Stimulated activated CD4-positive, alpha-beta T cell treated with anti-CD3 and anti-CD28 coated beads, TNF-alpha, amount 100 ng/mL, for 24 hours (primary cell): ENCODE data around the gene SPTLC1.
"Not testable (repeated sequence)": the region's sequence is repeated elsewhere in the genome, so short reads cannot be mapped to it uniquely, and the experiment has no call there.

Experiments
- DNase-seq, 3 experiments: peaks; one replicate each; pipeline ENCODE4 v3.0.0-alpha.2; 2020; ENCODE audit warnings: low read depth in 3 of 3

The SPTLC1 gene

DNA sequence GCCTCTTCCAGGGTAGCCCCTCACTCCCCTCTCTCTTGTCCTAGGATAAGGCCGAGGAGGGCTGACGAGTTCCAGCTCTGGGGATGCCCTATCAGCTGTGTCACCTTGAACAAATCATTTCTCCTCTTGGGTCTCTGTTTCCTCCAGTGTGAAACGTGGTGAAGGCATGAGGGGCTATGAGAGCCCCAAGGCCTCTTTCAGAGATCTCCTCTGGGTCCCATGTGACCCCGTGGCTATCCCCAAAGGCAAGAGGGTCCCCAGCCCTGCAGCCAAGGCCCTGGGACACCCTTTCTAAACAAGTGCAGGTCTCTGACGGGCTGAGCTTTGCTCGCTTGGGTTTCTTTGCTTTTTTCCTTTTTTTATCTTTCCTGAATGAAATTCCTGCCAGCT lies 25.5 kb upstream of the SPTLC1 start:
- no peak for DNase-seq

- peak; percentile 41 to 69 (median 53) for DNase-seq
Measured at GRCh38 chr9:92140074-92140753, 25.0 kb upstream of the SPTLC1 start.

DNA sequence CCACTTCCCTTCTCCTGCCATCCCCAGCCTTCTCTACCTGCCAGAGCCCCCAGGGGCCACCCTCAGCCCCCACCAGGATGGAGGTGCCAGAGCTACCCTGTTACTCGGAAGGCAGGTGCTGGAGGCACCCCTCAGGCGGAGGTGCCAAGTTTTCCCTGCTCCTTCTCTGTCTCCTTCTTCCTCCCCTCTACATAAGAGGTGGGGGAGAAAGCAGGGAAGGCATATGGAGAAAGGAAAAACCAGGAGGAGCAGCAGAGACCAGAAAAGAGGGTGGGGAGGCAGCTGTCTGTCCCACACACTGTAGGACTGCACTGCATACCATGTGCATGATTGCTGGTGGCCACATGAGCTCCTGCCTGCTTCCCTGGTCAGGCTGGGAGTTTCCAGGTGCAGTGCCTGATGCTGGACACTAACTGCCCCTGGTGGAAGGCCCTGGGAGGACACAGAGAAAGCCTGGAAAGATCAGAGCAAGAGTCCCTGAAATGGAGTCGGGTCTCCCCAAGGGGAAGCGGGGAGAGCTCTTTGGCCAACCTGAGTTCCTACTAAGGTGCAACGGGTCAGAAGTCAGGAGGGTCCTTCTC lies 23.8 kb upstream of the SPTLC1 start:
- not testable (repeated sequence) for DNase-seq

DNA sequence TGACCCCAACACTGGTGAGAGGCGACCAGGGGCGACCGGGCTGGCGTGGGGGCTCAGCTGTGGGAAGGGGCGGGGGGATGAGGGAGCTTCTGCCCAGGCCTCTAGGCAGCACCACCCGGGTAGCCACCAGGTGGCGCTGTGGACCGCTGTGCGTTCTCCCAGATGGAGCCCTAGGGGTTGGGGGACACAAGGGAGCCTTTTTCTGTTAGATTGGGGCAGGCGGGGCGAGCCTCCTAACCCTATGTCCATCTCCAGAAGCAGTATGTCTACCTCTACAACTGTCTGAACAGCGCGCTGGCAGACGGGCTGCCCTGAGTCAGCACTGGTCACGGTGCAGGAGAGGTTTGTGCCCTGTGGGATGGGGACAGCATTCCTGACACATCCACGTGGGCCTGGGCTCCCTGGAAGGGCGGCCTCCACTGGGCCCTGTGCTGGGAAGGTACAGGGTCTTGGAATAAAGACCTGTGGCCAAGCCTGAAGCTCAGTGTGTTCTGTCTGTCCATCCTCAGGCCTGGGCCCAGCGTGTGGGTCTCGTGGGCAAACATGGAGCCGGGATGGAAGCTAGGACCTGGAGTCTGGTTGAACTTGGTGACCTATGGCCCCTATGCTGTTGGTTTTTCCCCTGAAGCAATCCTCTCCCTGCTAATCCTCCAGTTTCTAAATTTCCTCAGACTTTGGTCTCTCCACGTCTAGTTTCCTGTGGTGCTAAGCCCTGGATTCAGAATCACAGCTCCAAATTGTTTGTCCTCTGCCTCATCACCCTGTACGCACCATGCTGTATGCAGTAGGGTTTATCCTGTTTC lies 23.1 kb upstream of the SPTLC1 start:
- peak; percentile 52 to 73 (median 56) for DNase-seq

DNA sequence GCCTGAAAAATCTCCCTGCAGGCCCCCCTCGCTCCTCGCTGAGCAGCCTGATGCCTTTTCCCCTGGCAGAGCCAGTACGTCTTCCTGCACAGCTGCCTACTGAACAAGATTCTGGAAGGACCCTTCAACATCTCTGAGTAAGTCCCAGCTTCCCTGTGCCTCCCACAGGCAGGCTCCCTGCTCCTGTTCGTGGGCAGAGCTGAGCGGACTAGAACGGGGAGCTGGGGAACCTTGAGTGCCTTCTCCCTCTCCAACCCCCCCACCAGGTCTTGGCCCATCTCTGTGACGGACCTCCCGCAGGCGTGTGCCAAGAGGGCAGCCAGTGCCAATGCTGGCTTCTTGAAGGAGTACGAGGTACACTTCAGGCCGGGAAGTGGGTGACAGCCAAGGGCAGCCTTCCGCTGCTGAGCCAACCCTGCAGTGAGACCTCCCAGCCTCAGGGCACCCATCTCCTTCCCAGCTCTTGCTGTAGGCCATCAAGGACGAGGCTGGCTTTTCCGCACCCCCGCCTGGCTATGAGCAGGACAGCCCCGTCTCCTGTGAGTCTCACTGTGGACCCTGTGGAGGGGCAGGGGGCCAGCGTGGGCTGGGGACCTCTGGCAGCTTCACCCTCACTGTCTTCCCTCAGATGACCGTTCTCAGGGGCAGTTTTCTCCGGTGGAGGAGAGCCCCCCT lies 21.1 kb upstream of the SPTLC1 start:
- no peak for DNase-seq

DNA sequence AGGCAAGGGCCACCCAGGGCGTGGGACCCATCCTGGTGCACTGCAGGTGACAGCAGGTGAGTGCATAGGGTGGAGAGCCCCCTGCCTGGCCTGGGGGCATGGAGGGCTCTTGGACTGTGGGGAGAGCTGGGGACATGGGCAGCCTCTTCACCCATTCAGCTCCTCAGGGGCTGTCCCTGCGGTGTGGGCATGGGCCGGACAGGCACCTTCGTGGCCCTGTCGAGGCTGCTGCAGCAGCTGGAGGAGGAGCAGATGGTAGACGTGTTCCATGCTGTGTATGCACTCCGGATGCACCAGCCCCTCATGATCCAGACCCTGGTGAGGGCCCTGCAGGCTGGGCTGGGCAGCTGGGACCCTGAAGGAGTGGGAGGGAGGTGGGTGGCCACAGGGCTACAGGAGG lies 20.4 kb upstream of the SPTLC1 start:
- DNase-seq, result no peak

DNA sequence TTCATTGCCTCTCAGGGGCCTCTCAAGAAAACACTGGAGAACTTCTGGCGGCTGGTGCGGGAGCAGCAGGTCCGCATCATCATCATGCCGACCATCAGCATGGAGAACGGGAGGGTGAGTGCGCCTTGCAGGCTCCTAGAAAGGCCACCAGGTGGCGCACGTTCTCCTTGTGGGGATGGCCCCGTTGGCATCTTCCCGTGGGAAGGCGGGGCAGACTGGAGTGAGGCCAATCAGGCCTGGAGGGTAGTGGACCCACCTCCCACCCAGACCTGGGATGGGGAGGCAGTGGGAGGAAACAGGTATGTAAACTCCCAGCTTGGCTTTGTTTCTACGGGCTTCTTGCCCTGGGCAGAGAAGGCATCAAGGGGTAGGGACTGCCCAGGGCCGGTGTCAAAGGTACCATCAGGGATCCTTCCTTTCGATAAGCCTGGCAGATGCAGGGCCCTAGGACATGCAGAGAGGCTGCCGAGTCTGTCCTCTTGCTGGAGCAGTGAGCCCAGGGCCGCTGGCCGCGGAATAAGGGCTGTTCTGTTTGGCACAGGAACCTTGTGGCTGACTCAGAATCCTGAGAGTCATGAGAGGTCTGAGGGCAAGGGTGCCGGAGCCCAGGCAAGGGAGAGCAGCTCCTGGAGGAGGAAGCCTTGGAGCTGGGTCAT lies 18.9 kb upstream of the SPTLC1 start:
- peak; percentile 54 to 77 (median 54) for DNase-seq

- not testable (repeated sequence) for DNase-seq
Measured at GRCh38 chr9:92132913-92133312, 17.7 kb upstream of the SPTLC1 start.

DNA sequence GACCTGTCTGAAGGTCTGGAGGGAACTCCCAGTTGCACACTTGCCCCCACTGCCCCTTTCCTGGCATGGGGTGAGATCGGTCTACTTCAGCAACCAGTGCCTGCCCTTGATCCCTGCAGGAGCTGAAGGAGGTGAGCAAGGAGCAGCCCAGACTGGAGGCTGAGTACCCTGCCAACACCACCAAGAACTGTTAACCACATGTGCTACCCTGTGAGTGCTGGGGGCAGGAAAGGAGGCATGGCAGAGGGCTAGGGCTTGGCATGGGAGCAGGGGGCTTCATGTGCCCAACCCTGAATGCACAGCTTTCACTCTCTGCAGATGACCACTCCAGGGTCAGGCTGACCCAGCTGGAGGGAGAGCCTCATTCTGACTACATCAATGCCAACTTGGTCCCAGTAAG lies 17.3 kb upstream of the SPTLC1 start:
- DNase-seq, result no peak

DNA sequence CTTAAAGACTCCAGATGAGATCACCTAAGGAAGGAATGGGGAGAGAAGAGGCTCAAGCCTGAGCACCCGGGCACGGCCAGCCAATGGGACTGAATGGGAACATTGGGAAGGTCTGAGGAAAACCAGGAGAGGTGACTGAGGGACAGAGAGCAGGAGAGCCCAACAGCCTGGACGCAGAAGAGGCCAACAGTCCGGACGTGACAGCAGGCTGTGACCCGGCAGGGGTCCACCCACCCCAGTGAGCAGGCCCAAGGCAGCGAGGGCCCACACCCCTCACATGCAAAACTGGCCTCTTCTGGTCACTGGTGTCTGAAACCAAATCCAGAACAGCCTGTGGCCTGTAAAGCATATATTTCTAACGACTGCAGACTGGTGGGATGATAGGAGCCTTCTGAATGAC lies 7.6 kb upstream of the SPTLC1 start:
- no peak for DNase-seq

DNA sequence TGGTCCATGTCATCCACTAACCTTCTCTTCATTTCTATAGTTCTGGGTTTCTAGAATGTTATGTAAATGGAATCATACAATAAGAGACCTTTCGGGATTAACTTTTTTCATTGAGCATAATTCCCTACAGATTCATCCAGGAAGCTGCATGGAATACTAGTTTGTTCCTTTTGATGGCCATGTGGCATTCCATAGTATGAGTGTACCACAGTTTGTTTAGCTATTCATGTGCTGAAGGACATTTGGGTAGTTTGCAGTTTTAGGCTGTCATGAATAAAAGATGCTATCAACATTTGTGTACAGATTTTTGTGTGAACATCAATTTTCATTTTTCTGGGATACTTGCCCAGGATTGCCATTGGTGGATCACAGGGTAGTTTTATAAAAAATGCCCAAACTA lies 6.8 kb upstream of the SPTLC1 start:
- DNase-seq, result no peak

GRCh38 chr9:92121265-92121664 lies 6.1 kb upstream of the SPTLC1 start:
- DNase-seq, result no peak

DNA sequence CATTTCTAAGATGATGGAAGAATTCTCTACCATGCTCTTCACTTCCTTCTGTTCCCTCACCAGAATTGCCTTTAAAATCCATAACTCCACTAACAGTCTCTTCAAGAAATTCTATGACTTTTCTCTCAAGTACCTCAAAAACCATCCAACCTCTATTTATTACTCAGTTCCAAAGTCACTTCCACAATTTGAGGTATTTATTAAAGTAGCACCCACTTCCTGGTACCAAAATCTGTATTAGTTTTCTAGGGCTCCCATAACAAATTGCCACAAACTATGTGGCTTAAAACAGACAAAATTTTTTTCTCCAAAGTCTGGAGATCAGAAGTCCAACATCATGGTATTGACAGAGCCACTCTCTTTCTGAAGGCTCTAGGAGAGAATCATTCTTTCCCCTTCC lies 4.9 kb upstream of the SPTLC1 start:
- no peak for DNase-seq

GRCh38 chr9:92119586-92119985 lies 4.4 kb upstream of the SPTLC1 start:
- no peak for DNase-seq

DNA sequence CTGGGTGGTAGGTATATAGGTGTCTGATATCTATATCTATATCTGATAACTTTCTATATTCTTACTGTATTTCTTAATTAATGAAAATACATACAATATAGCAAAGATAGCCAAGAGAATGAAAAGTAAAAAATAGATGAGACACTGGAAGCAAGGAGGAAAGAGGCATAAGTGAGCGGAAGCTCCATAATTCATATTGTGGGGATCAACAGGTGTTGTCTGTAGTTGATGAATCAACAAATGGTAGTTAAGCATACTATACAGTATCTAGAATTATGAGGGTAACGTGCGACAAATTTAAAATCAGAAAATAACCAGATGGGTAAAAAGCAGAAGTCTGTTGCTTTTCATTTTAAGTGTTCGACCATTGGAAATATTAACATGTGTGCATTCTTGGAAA lies 7.1 kb downstream of the SPTLC1 start:
- no peak for DNase-seq

DNA sequence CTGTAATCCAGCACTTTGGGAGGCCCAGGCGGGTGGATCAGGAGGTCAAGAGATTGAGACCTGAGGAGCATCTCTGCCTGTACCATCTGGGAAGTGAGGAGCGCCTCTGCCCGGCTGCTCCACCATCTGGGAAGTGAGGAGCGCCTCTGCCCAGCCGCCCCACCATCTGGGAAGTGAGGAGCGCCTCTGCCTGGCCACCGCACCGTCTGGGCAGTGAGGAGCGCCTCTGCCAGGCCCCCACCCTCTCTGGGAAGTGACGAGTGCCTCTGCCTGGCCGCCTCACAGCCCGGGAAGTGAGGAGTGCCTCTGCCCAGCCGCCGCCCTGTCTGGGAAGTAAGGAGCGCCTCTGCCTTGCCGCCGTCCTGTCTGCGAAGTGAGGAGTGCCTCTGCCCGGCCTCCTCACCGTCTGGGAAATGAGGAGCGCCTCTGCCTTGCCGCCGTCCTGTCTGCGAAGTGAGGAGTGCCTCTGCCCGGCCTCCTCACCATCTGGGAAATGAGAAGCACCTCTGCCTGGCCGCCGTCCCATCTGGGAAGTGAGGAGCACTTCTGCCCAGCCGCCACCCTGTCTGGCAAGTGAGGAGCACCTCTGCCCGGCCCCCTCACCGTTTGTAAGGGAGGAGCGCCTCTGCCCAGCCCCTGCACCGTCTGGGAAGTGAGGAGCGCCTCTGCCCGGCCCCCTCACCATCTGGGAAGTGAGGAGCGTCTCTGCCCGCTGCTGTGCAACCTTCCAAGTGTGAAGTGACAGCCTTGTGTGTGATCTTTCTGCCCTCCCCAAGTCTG lies 9.6 kb downstream of the SPTLC1 start:
- DNase-seq, result not testable (repeated sequence)

GRCh38 chr9:92103601-92104000 lies 11.6 kb downstream of the SPTLC1 start:
- not testable (repeated sequence) for DNase-seq

- DNase-seq, result no peak
Measured at GRCh38 chr9:92100237-92100911, 14.8 kb downstream of the SPTLC1 start.

DNA sequence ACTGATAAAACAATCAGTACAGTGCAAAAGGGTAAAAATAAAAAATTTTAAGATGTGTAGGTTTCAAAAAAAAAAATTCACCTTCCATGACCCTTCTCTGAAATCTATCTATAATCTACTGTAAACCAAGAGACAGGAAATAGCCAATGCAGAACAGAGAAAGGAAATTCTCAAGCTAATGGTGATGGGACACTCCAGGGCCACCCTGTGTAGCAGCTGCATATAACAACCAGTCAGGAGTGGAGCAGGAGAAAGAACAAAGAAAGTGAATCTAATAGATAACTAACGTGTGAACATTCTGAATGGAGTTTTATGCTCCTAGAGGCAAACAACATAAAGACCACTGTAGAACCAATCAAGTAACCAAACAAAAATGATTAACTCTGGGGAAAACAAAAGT lies 16.6 kb downstream of the SPTLC1 start:
- DNase-seq, result no peak

DNA sequence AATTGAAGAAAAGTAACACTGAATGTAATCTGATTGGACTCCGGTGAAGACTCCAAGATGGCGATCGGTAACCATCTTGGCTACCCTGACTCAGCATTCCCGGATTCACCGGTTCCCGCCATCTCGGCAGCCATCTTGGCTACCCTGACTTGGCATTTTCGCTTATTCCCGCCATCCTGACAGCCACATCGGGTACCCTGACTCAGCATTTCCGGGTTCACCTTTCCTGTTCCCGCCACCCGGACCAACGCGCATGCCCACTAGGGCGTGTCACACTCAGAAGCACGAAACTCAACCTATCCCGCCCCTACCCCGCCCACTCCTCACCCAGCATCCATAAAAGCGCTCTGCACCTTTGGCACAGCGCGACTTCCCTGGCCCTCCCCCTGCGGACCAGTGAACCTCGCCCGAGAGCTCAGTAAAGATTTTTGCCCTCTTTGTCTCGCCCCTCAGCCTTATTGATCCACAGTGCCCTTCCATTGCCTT lies 17.2 kb downstream of the SPTLC1 start:
- peak; percentile 5 to 32 (median 8) for DNase-seq
